Gastrocnemius medialis (tissue), 4 donors: ENCODE measurements around the gene ZKSCAN5.

ENCODE experiments used
- POLR2A ChIP-seq, 2 donors: fragments of 450-650 bp; IDR thresholded peaks; one replicate each; pipeline ENCODE4 v1.6.1; 2017; ENCODE audit warnings: antibody characterized with exemption in 2 of 2, mild to moderate bottlenecking in 2 of 2, moderate library complexity in 2 of 2
- TF ChIP-seq, protein P1 (sequence below), 5 experiments: fragments of 450-650 bp in 3 of 5; fragments of 200-600 bp in 2 of 5; sonication (generic) in 2 of 5; IDR thresholded peaks in 4 of 5; conservative IDR thresholded peaks in 1 of 5; 1 replicate in 4 of 5; 2 replicates in 1 of 5; pipeline ENCODE4 v1.5.1; 2016 to 2019; ENCODE audit warnings: antibody characterized with exemption in 5 of 5, mild to moderate bottlenecking in 3 of 5, moderate library complexity in 3 of 5

DNA sequence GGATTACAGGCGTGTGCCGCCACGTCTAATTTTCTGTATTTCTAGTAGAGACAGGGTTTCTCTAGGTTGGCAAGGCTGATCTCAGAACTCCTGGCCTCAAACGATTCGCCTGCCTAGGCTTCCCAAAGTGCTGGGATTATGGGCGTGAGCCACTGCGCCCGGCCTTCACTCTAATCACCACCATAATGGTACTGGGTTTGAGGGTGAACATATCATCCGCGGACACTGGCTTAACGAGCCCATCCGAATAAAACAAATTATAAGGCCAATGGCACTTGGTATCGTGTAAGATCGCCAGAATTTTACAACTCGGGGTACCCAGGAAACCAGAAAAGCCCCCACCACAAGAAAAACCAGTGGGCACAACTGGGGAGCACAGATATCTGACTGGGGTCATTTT, 46.9 kb downstream of the ZKSCAN5 start:
- TF ChIP-seq POLR2A (IDR thresholded peaks at IDR 0.05) = no peak
- TF ChIP-seq, protein P1, sequence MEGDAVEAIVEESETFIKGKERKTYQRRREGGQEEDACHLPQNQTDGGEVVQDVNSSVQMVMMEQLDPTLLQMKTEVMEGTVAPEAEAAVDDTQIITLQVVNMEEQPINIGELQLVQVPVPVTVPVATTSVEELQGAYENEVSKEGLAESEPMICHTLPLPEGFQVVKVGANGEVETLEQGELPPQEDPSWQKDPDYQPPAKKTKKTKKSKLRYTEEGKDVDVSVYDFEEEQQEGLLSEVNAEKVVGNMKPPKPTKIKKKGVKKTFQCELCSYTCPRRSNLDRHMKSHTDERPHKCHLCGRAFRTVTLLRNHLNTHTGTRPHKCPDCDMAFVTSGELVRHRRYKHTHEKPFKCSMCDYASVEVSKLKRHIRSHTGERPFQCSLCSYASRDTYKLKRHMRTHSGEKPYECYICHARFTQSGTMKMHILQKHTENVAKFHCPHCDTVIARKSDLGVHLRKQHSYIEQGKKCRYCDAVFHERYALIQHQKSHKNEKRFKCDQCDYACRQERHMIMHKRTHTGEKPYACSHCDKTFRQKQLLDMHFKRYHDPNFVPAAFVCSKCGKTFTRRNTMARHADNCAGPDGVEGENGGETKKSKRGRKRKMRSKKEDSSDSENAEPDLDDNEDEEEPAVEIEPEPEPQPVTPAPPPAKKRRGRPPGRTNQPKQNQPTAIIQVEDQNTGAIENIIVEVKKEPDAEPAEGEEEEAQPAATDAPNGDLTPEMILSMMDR (IDR thresholded peaks at IDR 0.05 in 4 of 5, conservative IDR thresholded peaks at IDR 0.05 in 1 of 5) = no peak
